ENCODE results near the gene TRMO. TPM values are rescaled to one million over a fixed set of nuclear protein-coding genes. Genes with fewer than 3 reads are reported as not detected.

Gene TRMO
- total RNA-seq, 1 donor from 2014 or later, result 9.5 TPM

GRCh38 chr9:97936998-97937397, 14.7 kb upstream of the TRMO start:
- no peak for TF ChIP-seq CTCF (IDR thresholded peaks at IDR 0.05)
- H3K27me3 Mint-ChIP-seq (ENCODE audit: low read depth), result peaks cover 70% of the 10 kb centered on the region
- H3K9me3 Mint-ChIP-seq (ENCODE audit: low read depth), result no peaks in the 10 kb centered on the region
- no peak overlapping the region for H3K27ac Mint-ChIP-seq (ENCODE audit: unreplicated experiment)
- no peak for DNase-seq (ENCODE audit: low spot score)
- H3K4me1 Mint-ChIP-seq (ENCODE audit: low read depth), result no peaks in the 10 kb centered on the region
- H3K4me3 Mint-ChIP-seq (ENCODE audit: unreplicated experiment), result no peak overlapping the region
- peaks cover 1% of the 10 kb centered on the region for H3K36me3 Mint-ChIP-seq (ENCODE audit: low read depth)

- DNase-seq (ENCODE audit: low spot score), result no peak
These were observed 13.0 kb upstream of the TRMO start for GRCh38 chr9:97935276-97935675.

GRCh38 chr9:97934321-97935115, 12.2 kb upstream of the TRMO start:
- no peak overlapping the region for H3K27ac Mint-ChIP-seq (ENCODE audit: unreplicated experiment)
- no peaks in the 10 kb centered on the region for H3K4me1 Mint-ChIP-seq (ENCODE audit: low read depth)
- no peak overlapping the region for H3K4me3 Mint-ChIP-seq (ENCODE audit: unreplicated experiment)
- peaks cover 71% of the 10 kb centered on the region for H3K27me3 Mint-ChIP-seq (ENCODE audit: low read depth)
- no peak for DNase-seq (ENCODE audit: low spot score)
- no peaks in the 10 kb centered on the region for H3K36me3 Mint-ChIP-seq (ENCODE audit: low read depth)
- H3K9me3 Mint-ChIP-seq (ENCODE audit: low read depth), result no peaks in the 10 kb centered on the region
- no peak for TF ChIP-seq CTCF (IDR thresholded peaks at IDR 0.05)

More at GRCh38 chr9:97935276-97935675, 13.0 kb upstream of the TRMO start:
- Mint-ChIP-seq H3K4me3 (ENCODE audit: unreplicated experiment) (no peak overlapping the region), H3K27me3 (ENCODE audit: low read depth) (peaks cover 71% of the 10 kb centered on the region), H3K9me3 (ENCODE audit: low read depth) (no peaks in the 10 kb centered on the region), H3K36me3 (ENCODE audit: low read depth) (no peaks in the 10 kb centered on the region), H3K27ac (ENCODE audit: unreplicated experiment) (no peak overlapping the region), H3K4me1 (ENCODE audit: low read depth) (no peaks in the 10 kb centered on the region)
- no peak for TF ChIP-seq CTCF (IDR thresholded peaks at IDR 0.05)

GRCh38 chr9:97933297-97933998, 11.1 kb upstream of the TRMO start:
- H3K36me3 Mint-ChIP-seq (ENCODE audit: low read depth), result no peaks in the 10 kb centered on the region
- H3K4me1 Mint-ChIP-seq (ENCODE audit: low read depth), result no peaks in the 10 kb centered on the region
- no peak for DNase-seq (ENCODE audit: low spot score)
- no peak overlapping the region for H3K27ac Mint-ChIP-seq (ENCODE audit: unreplicated experiment)
- peaks cover 66% of the 10 kb centered on the region for H3K27me3 Mint-ChIP-seq (ENCODE audit: low read depth)
- H3K4me3 Mint-ChIP-seq (ENCODE audit: unreplicated experiment), result no peak overlapping the region
- H3K9me3 Mint-ChIP-seq (ENCODE audit: low read depth), result no peaks in the 10 kb centered on the region
- no peak for TF ChIP-seq CTCF (IDR thresholded peaks at IDR 0.05)

- Mint-ChIP-seq H3K4me3 (ENCODE audit: unreplicated experiment) (no peak overlapping the region), H3K27ac (ENCODE audit: unreplicated experiment) (no peak overlapping the region), H3K9me3 (ENCODE audit: low read depth) (no peaks in the 10 kb centered on the region), H3K36me3 (ENCODE audit: low read depth) (no peaks in the 10 kb centered on the region), H3K27me3 (ENCODE audit: low read depth) (peaks cover 59% of the 10 kb centered on the region), H3K4me1 (ENCODE audit: low read depth) (no peaks in the 10 kb centered on the region)
- no peak for DNase-seq (ENCODE audit: low spot score)
- no peak for TF ChIP-seq CTCF (IDR thresholded peaks at IDR 0.05)
These were observed 8.7 kb upstream of the TRMO start for GRCh38 chr9:97930972-97931371.
